Measurements from ENCODE around the gene TCF4.
A peak's percentile ranks its signal among the peaks of the same experiment; 100 is the strongest.

Gene TCF4

DNA sequence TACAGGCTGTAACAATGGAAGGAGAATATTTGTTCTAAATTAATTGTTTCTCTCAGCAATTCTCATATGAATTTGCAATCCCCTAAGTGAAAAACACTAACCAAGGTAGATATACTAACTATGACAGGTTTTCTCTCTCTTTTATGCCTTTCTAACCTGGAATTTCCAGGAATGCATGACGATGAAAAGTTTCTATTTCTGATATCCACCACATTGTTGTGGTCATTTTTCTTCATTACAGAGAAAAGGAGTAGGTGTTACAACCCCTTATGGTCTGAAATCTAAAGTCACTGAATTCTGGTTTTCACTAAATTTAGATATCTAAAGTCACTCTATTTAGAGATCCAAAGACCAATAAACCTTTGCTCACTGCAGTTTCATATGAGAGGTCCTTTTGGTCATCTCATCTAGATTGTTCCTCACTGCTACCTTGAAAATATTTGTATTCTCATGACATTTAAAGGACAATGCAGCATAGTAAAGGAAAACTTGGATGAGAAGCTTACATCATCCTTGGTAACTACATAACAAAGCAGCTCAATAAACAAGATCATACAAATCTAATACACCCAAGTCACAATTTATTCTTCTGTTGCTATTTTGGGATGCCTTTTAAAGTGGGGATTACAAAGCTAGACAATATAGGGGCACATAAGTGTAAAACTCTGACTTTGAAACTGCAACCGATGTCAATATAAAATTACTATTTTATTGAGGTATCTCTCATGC, 85.8 kb downstream of the TCF4 start:
- DNase-seq = no peak

DNA sequence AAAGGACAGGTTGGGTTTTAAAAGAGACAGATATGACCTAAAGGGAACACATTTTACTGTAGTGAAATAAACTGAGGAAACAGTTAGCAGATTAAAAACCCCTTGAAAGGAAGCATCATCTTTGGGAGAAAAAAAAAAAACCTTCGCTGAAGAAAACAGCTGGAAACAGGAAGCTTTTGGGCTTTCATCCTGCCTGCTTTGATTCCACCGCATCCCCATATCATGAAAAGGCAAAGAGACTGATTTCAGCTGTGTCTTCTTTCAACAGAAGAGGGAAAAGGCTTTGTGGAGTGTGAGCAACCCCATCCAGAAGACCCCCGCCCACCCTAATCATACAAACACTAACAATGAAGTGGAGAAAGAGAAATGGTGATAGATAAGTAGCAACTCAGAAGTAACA, 86.4 kb downstream of the TCF4 start:
- DNase-seq = peak; percentile 81

DNA sequence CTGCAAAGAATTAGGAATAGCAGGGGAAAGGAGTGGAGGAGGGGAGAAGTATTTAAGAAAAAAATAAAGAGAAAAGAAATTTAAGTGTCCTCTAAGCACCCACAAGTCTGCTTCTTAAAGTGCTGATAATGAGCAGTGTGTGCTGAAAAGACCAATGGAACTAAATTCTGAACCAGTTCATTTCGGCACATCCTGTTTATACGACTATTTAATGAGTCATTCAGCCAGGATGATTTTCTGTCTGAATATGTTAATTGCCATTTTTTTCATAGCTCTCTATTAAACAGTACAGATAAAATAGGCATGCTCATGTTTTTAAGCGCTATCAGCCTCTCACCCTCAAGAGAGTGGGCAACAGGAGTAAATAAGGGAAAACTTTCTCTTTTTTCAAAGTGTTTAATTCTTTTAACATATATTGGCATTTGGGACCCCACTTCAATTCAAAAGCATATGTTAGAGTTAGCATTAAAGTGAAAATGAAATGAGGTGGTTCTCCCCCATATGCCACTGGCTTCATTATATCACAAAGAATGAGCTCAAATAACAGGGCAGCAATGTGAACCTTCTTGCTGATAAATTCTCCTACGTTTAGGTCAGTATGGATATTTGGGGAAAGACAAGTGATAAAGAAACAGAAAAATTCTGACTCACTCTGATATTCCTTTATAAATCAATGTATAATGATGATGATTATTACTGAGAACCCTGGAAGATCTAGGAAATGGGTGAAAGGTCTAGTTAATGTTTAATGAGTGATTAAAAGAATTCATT, 87.5 kb downstream of the TCF4 start:
- peak; percentile 84 for DNase-seq

DNA sequence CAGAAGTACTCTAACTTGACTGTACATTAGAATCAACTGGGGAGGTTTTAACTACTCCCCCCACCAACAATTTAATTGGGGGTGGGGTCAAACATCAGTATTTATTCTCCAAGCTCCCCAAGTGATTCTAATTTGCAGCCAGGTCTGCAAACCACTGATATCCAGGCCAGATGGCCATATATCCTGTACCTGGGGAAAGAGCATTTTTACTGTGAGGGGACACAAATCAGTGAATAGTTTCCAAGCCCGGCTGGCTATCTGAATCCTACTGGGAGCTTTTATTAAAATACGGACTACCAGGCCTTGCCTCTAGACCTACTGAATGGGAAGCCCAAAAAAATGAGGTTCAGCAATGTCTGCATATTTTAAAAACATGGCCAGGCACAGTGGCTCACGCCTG, 88.5 kb downstream of the TCF4 start:
- DNase-seq = peak; percentile 93

DNA sequence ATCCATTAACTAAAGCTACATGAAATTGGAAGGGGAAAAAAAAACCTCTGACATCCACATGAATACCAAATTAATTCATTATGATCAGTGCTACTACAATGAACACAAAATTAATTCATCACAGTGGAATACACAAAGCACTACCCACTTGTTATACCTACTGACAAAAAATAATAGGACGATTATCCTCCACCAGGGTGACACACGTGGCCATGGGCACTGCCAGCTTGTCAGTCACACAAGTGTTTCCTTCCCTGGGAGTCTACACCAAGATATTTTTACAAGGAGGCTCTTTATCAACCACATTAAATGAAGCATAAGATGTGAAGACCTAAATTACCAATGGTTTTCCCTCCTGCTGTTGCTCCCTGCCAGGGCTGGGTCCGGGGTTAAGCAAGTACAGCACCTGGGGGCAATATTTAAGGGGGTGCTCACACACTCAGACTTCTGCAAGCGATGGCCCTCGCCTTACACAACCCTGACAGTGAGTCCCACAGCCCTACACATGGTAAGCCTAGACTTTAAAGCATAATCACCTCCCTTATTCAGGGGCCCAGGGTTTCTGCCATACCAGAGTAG, 90.1 kb downstream of the TCF4 start:
- DNase-seq = peak; percentile 93

DNA sequence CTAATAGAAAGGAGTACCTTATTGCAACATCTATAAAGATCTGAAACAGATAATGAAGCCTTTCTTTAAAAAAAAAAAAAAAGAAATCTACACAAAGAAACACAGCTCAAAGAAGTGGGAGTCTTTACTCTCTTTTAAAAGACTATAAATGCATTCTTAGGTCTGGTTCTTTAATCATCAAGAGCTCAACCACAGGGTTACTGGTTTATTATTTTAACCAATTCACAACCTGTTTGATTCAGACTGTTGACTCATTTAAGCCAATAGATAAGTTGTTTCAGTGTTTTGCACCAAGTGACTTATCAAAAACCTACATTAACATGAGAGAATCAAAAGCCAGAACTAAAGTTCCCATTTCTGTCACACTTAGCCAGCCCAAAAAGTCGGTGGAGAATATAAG, 93.1 kb downstream of the TCF4 start:
- no peak for DNase-seq

DNA sequence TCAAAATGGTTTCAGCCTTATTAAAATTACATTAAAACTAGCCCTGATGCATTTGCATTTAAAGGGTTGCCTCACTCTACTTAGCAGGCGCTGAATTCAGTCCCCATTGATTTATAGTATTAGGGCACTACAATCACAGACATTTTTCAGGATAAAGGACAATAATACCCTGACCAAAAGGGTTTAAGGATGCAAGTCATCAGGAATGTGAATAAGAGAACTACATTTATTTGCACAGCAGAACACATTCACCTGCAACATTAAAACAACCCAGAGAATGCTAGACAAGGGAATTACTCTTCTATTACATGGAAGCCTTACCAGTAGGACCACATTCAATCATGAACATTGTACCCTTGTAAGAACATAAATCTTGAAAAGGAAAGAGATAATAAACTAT, 93.6 kb downstream of the TCF4 start:
- peak; percentile 50 for DNase-seq

DNA sequence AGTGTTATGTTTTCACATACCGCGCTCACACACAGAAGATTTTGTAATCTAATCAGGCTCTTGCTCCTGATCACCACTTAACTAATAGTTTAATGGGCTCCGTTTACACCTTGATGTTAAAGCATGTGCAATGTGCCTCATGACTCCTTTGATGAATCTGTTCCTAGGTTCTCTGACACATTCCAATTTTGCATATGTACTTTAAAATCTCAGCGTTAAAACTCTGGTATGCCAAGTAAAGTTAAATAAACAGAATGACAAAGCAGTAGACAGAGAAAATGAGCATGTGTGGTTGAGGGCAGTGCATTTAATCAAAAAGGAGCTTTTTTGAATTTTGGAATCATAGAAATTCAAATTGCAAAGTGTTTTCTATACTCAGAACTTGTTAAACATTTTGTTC, 96.4 kb downstream of the TCF4 start:
- no peak for DNase-seq

DNA sequence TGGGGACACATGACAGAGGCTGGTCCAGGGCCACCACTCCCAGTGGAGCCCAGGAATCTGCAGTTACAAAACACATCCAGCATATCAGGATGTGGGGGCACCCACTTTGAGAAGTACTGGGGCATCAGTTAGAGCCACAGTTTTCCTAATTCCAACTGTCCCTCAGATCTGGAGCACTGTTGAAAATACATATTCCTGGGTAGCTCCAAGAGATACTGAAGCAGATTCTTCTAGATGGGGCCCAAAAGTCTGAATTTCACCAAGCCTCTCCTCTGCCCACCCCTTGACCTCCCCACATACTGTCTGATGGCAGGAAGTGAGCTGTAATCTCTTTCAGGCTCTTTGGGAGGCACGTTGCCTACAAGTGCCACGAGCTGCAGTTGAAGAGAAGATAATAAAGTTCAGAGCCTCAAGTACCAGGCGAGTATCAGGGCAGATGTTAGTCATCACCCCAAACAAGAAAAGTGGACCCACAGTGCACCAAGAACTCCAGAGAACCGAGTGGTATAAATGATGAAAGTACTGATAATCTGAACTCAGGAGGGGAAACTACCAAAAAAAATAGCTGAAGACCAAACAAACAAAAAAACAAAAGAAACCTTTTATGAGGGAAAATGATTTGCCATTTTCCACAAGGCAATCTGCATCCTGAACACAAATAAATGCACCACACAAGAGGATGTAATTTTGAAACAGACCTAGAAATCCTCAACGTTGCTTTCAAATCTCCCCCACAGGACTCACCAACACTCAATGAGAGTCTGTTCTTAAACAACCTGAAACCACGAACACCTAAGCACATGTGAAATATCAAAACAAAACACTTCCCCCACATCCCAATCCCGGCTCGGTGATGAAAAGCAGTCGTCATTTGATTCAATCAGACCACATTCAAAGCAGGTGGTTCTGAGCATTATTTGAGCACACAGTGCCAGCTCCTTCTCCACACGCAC, 98.7 kb downstream of the TCF4 start:
- peak; percentile 95 for DNase-seq

DNA sequence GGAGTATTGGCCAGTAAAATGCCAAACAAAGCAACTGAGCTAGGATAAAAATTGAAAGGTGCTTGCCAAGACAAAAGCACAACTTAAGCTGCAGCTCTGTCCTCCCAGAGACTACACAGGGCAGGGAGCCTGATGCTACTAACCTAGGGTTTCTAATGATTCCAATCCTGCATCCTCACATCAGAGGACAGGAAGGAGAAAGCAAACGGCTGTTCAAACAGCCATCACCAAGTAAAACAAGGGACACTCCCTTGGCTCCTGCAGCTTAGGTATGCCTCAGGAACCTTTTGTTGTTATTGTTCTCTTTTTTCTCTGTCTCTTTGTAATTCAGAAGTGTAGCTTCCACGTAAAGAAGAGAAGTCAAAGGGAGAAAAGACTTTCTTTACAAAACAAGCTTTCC, 99.5 kb downstream of the TCF4 start:
- peak; percentile 98 for DNase-seq

DNA sequence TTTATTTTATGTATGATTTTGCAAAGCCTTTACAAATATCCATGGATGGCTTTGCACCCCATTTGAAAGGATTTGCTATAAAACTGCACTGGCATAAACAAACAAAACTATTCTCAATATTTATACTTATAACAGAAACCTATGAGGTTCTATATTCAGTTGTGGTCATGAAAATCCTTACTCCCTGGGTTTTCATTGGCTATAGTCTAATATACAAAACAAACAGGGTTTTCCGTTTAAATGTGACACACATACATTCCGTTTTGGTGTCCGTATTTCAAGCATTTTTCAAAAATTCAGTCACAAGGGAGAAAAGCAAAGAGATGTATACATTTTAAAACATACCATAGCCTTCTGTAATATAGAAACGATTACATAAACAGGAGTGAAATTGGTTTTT, 100.0 kb downstream of the TCF4 start:
- DNase-seq = no peak

DNA sequence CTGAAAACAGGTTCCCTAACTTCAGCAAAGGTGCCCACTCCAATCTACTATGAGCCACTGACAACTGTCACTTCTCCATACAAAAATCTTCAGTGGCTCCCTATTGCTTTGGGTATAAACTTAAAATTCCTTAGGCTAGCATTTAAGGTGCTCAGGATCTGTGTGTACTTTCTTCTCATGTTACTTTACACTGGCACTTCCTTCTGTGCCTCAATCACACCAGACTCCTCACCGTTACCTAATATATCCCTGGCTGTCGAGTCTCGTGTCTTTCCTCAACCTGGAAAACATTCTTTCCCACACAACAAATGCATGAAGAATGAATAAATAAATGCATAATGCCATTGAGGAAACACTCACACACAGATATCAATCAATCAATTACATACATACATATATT, 101.1 kb downstream of the TCF4 start:
- peak; percentile 61 for DNase-seq

DNA sequence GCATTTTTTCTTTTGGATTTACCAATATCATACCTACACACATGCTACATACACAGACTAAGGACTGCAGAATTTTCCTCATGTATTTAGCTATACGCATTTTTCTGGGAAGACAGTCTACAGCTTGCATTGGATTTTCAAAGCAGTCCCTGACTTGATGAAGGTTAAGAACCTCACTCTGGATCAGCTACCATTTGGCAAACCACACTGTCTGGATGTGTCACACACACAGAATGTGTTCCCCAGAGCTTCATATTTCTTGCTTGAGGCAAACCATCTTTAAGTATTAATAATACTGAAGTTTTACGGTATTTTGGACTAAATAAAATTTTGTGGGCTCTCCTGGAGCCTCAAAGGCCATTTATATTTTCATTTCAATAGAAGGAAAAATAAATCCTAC, 102.3 kb downstream of the TCF4 start:
- DNase-seq = no peak

DNA sequence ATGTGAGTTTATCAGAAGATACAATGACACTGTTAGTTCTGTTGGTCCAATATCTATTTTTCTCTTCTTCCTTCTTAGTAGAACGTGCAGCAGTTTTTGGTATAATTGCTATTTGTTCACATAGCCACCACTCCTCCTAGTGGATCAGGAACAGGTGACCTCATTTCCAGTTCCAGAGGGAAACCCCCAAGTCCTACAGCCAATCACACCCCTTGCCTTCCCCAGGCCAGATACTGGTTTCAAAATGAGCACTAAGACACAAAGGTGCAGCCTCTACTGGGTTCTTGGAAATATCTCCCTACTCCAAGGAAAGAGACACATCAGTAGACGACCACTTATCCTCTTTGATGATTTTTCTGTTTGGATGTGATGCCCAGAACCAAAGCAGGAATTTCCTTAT, 103.2 kb downstream of the TCF4 start:
- DNase-seq = peak; percentile 54

DNA sequence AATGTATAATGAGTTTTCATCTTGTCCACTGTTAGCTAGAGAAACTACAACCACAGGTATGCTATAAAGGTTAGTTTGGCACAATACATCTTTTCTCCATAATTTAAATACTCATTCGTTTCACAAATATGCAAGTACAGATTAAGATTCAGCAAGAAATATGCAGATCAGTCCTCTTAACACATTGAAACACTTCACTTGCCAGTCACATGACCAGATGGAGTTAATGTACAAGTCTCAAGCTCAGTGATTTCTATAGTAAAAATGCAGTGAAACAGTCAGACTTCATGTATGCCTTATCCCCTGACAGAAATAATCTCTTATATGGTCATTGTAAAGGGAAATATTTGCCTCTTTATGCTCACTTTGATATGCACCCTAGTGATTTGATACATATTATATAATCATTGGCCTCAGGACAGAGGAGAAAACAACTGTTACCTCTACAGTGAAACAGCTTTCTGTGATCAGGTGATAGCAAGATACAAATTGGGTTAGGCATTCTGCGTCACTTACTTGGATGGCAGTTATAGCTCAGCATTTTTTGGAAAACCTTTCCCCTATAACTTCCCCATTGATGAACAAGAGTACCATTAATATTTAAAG, 104.6 kb downstream of the TCF4 start:
- DNase-seq = no peak

DNA sequence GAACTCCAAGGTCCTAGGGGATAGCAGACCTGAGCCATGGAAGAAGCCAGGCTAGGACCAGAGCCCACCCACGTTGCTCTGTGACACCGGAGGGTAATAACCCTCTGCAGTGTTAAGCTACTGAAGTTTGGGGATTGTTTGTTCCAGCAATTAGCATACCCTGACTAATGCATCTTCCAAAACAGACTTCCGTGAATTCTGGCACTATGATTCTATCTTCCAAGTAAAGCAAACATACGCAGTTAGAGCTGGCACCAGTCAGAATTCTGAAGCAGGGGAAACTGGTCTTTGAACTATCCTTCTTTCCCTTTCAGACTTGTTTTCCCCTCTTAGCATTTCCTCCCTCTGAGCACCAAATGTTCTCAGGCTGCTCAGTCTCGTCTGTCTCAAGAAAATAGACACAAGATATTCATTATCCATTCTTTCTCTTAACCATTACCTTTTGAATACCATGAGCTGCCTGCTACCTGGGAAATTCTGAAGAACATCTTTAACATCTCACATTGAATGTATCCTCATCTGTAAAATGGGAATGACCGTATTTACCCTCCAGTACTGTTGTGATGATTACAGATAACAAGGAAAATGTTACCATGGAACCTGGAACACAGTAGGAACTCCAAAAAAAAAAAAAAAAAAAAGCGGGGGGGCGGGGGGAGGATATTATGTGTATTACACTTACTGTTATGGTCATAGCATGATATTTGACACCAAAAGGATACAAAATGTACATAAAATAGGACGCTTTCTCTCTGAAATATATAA, 108.2 kb downstream of the TCF4 start:
- no peak for DNase-seq

DNA sequence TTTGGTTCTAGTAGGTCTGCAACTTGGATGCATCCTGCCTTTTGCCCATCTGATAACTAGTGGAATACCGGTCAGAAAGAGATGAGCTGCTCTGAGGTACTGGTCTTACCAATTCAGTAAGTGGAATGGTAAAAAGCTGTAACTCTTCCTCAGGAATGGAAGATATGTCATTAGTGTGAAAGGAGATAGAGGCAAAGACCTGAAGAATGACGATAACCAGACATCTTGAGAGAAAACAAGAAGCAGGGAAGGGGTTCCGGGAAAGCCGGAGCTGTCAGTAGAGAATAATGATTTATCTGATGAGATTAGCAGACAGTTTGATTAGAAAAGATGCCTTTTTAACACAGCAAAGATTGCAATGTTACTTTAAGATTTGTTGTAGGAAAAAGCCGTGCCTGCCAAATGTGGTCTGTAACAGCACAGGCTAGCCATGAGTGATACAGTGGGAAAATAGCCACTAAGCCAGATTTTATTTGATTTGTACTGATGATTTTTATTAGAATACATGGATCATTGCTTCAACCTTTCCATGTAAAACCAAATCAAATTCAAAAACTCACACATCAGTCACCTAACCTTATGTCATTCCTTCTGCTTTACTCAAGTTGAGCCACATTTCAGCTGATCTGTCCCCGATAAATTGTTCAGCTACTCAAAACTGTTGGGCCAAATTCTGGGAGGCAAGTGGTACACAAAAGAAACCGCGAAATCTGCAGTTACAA, 110.0 kb downstream of the TCF4 start:
- DNase-seq = no peak

DNA sequence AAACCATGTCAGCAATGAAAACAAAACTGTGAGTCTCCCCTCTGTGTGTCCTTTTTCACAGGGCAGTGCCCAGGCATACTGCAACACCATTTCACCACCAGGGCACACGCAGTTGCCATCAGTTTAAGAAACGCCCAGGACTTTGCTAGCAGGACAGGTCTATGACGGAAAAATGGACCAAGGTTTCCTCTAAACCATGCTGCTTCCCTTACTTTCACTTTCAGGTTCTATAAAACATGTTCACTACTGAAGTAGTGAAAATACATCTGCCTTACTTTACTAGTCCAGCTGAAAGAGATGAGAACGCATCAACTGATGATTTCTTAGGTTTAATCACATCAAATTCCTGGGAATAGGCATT, 110.5 kb downstream of the TCF4 start:
- DNase-seq = no peak

DNA sequence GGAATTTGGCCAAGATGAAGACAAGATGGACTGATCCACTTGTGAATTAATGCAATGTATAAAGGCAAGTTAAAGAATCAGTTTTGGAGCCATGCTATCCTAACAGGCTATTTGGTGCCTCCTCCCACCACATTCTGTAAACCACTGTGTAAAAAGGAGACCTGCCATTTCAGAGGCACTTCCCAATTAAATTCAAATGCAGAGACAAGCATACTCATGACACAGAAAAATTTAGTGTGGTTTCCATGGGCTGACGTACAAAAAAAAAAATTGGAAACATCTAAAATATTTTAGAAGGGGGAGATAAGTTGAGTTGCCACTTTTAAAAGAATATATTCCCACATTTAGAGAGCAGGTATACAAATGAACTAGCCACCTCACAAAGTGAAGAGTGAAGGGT, 112.1 kb downstream of the TCF4 start:
- DNase-seq = no peak

DNA sequence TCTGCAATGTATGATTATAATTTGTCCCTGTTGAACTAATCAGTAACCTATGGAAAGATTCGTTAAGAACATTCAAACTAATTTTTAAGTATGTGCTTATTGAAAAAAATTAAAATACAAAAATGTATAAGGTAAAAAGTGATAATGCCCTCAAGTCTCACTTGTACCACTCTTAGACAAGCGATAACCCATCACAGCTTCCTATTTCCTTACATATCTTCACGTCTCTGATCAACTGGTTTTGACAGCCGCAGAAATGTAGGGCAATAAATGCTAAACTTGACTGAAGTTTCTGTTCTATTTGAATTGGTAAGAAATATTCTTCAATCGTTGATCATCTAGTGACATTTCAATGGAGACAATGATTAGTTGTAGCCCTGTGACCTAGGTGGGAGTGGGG, 112.5 kb downstream of the TCF4 start:
- no peak for DNase-seq

DNA sequence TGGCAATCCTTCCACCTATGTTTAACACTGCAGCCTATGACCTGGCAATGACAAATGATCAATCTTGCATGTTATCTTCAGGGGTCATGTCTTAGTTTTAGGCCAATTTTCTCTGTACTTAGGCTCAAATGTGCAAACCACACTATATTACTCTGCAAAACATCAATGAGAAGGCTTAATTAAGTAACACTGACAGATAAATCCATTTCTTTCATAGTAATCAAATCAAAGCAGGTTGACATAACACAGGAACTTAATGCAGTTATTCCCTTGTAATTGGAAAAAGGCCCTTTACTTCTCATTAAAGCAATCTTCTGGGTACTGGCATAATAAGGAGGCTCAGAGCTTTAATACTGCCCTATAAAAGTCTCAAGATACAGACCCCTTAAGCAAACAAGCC, 114.4 kb downstream of the TCF4 start:
- no peak for DNase-seq
